ENCODE results near the gene PICK1. TPM values are rescaled to one million over a fixed set of nuclear protein-coding genes. Genes with fewer than 3 reads are reported as not detected.

Gene PICK1
- total and polyA plus RNA-seq, 10 of the 15 experiments (the other 5 are each of a cell fraction or from before 2014, with no cell fraction given) = 0.07 to 19.2 (median 10.9) TPM

DNA sequence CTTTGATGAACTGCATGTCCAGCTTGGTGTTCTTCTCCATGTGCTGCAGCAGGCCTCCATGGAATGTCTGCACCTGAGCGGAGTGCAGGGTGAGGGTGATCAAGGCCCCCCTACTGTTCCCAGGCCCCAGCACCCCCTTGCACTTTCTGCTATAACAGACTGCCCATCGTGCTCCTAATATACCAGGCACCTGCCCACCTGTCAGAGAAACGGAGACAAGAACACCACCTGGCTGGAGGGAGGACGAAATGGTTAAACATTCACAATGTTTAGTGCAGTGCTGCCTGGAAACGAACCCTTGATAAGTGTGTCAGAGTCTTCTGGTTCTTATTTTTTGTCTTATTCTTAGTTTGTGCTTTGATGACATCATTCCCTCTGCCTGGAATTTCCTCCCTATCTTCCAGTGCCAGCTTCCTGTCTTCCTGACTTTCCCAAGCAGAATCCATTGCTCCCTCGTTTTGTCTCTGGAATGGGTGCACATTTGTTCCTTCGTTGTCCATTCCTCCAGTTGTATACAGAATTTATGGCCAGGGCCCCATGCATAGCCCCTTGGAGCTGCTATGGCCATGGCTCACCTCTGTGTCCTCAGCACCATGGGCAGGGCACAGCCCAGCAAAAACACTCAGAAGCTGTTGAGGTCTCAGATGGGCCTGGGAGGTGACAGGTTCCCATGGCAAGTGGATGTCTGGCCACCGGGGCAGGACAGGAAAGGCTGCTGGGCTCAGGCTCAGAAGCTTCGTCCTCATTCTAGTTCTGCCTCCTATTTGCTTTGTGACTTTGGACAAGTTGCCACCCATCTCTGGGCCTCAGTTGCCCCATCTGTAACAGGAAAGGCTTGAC lies 41.4 kb downstream of the PICK1 start:
- BruUV-seq (replicated peaks) = no TSS peak
- CTCF ChIA-PET = interaction anchor here (1.0 to 2.3 kb wide), 9 partner anchors 16 to 249 kb away, joined by 3 to 11 read pairs (median 3); no protein-coding TSS in a partner anchor
- Histone ChIP-seq H3K27ac (ENCODE audit: control insufficient read depth, insufficient read depth) (no peak overlapping the region), H3K9ac (ENCODE audit: control insufficient read depth, insufficient read depth, low read length) (no peak overlapping the region), H3K4me2 (ENCODE audit: control insufficient read depth, insufficient read depth) (no peak overlapping the region), H3K4me1 (ENCODE audit: control insufficient read depth, insufficient read depth, low read length) (no peaks in the 10 kb centered on the region), H3K9me3 (replicated peaks; ENCODE audit: control insufficient read depth, insufficient read depth, low read length) (no peaks in the 10 kb centered on the region), H3K4me3 (no peak overlapping the region), H2AFZ (ENCODE audit: control insufficient read depth, low read depth, low read length) (no peak overlapping the region), H3K79me2 (ENCODE audit: control insufficient read depth, insufficient read depth, low read length) (no peaks in the 10 kb centered on the region), H4K20me1 (ENCODE audit: control insufficient read depth, insufficient read depth) (no peaks in the 10 kb centered on the region), H3K27me3 (replicated peaks in 1 of 2; ENCODE audit: control insufficient read depth in 2 of 2, insufficient read depth in 2 of 2, low read length in 1 of 2) (no peaks in the 10 kb centered on the region), H3K36me3 (ENCODE audit: control insufficient read depth in 2 of 2, insufficient read depth in 2 of 2, low read length in 1 of 2) (no peaks in the 10 kb centered on the region)
- WGBS (ENCODE audit: insufficient coverage, insufficient replicate concordance, low lambda C conversion rate, missing lambda C conversion rate) = 36% methylated on average over 9 of the region's 9 CpGs
- TF ChIP-seq TCF3 (IDR thresholded peaks at IDR 0.05; ENCODE audit: borderline replicate concordance, insufficient read depth, low read depth, low read length) = no peak
- TF ChIP-seq CBX5 (IDR thresholded peaks at IDR 0.05; ENCODE audit: low read depth) = no peak
- no peak for TF ChIP-seq SUPT20H (IDR thresholded peaks at IDR 0.05; ENCODE audit: borderline replicate concordance, control insufficient read depth, low read depth, low read length)
- TF ChIP-seq SIX5 (IDR thresholded peaks at IDR 0.05; ENCODE audit: low read depth, low read length, severe bottlenecking) = no peak
- no peak for TF ChIP-seq FOXM1 (IDR thresholded peaks at IDR 0.05; ENCODE audit: low read depth, low read length)
- no peak for TF ChIP-seq RCOR1 (conservative IDR thresholded peaks at IDR 0.05; ENCODE audit: low read depth, low read length)
- TF ChIP-seq NFIC (IDR thresholded peaks at IDR 0.05; ENCODE audit: low read depth, low read length) = no peak
- no peak for TF ChIP-seq IRF5 (IDR thresholded peaks at IDR 0.05; ENCODE audit: borderline replicate concordance)
- TF ChIP-seq CHD1 (IDR thresholded peaks at IDR 0.05; ENCODE audit: low read depth, low read length) = no peak
- TF ChIP-seq STAT3 (IDR thresholded peaks at IDR 0.05; ENCODE audit: low read depth, low read length) = no peak
- TF ChIP-seq, protein P1, sequence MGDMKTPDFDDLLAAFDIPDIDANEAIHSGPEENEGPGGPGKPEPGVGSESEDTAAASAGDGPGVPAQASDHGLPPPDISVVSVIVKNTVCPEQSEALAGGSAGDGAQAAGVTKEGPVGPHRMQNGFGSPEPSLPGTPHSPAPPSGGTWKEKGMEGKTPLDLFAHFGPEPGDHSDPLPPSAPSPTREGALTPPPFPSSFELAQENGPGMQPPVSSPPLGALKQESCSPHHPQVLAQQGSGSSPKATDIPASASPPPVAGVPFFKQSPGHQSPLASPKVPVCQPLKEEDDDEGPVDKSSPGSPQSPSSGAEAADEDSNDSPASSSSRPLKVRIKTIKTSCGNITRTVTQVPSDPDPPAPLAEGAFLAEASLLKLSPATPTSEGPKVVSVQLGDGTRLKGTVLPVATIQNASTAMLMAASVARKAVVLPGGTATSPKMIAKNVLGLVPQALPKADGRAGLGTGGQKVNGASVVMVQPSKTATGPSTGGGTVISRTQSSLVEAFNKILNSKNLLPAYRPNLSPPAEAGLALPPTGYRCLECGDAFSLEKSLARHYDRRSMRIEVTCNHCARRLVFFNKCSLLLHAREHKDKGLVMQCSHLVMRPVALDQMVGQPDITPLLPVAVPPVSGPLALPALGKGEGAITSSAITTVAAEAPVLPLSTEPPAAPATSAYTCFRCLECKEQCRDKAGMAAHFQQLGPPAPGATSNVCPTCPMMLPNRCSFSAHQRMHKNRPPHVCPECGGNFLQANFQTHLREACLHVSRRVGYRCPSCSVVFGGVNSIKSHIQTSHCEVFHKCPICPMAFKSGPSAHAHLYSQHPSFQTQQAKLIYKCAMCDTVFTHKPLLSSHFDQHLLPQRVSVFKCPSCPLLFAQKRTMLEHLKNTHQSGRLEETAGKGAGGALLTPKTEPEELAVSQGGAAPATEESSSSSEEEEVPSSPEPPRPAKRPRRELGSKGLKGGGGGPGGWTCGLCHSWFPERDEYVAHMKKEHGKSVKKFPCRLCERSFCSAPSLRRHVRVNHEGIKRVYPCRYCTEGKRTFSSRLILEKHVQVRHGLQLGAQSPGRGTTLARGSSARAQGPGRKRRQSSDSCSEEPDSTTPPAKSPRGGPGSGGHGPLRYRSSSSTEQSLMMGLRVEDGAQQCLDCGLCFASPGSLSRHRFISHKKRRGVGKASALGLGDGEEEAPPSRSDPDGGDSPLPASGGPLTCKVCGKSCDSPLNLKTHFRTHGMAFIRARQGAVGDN (IDR thresholded peaks at IDR 0.05) = no peak
- TF ChIP-seq CBX3 (IDR thresholded peaks at IDR 0.05; ENCODE audit: borderline replicate concordance, low read depth) = no peak
- no peak for TF ChIP-seq NR2C2 (IDR thresholded peaks at IDR 0.05; ENCODE audit: borderline replicate concordance, control insufficient read depth, insufficient read length, low read depth)
- TF ChIP-seq NFYB (IDR thresholded peaks at IDR 0.05; ENCODE audit: insufficient read depth, low read depth, low read length) = no peak
- TF ChIP-seq, protein P2, sequence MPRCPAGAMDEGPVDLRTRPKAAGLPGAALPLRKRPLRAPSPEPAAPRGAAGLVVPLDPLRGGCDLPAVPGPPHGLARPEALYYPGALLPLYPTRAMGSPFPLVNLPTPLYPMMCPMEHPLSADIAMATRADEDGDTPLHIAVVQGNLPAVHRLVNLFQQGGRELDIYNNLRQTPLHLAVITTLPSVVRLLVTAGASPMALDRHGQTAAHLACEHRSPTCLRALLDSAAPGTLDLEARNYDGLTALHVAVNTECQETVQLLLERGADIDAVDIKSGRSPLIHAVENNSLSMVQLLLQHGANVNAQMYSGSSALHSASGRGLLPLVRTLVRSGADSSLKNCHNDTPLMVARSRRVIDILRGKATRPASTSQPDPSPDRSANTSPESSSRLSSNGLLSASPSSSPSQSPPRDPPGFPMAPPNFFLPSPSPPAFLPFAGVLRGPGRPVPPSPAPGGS (IDR thresholded peaks at IDR 0.05; ENCODE audit: borderline replicate concordance, insufficient read depth, low read depth, low read length, poor library complexity, severe bottlenecking) = no peak
- TF ChIP-seq SMAD5 (IDR thresholded peaks at IDR 0.05; ENCODE audit: low read depth) = no peak
- RAD21 ChIA-PET (ENCODE audit: unreplicated experiment) = interaction anchor here (0.6 to 1.0 kb wide), 2 partner anchors 44 to 116 kb away, joined by 3 to 4 read pairs; no protein-coding TSS in a partner anchor
- FAIRE-seq (no peak), DNase-seq (ENCODE audit: low read depth, low spot score) (no peak), ATAC-seq (no peak)
- in situ Hi-C loops (cut with MboI) = no loop called here
- intact Hi-C loops (cut with micrococcal nuclease; ENCODE audit: unreplicated experiment) = no loop called here
- POLR2A ChIA-PET = no interaction called here
- SMC1A ChIA-PET (ENCODE audit: uncharacterized antibody, unreplicated experiment) = interaction anchor here (1.3 kb wide), 1 partner anchor 16 kb away, joined by 3 read pairs; no protein-coding TSS in a partner anchor
